Measurements from ENCODE around the gene LBHD2. TPM values are rescaled to one million over a fixed set of nuclear protein-coding genes. Genes with fewer than 3 reads are reported as not detected.
A peak's percentile ranks its signal among the peaks of the same experiment; 100 is the strongest.

LBHD2 gene
- total and polyA plus RNA-seq, 2 of the 13 experiments (the other 11 are each of a cell fraction or from before 2014, with no cell fraction given): 0.67 to 1.00 TPM

DNA sequence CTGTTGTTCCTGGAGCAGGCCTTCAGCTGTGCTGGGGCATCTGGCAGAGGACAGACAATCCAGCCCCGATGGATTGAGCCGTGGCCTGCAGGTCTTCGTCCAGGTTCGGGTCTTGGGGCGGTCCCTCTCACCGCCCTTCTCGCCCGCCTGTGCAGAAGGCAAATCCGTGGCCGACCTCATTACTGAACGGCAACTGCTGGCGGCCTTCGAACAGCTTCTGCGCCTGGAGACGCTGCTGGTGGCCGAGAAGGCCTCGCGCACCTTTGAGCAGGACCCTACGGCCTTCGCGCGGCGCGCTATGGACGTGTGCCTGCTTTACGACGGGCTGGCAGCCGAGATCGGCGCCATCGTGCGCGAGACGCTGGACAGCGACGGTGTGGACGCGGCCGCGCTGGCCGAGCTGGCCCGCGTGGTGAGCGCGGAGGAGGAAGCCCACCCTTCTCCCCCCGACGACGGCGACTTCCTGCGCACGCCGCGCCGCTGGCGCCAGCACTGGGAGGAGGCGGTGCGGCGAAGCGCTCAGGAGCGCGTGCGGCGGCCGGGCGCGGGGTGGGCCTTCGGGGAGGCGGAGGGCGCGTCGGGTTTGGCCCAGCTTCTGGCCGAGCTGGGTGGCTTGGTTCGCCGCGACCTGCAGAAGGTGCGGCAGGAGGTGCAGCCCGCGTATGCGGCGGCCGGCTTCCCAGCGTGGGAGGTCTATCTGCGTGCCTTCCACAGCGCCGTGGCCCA is 18.1 kb downstream of the LBHD2 start:
- H3K4me1 ChIP-seq (ENCODE audit: insufficient read depth, low read length): peaks cover 87% of the 10 kb centered on the region
- intact Hi-C loops (cut with micrococcal nuclease; ENCODE audit: unreplicated experiment) (loop anchor here (5.0 kb wide), 1 partner anchor 85 kb away; no protein-coding TSS in a partner anchor), in situ Hi-C loops (cut with HindIII; ENCODE audit: extremely low pct_ligation_motif_present, low pct_unique_long_range_greater_than_20kb) (no loop called here)
- no peak for FAIRE-seq
- H3K27me3 ChIP-seq (ENCODE audit: control insufficient read depth in 1 of 2, insufficient read depth in 2 of 2, low read length in 2 of 2): no peaks in the 10 kb centered on the region
- peak overlapping the region; percentile 87; the same call in 1 of the 2 replicates for H3K9ac ChIP-seq (ENCODE audit: insufficient read depth, low read depth, low read length)
- peaks cover 15% of the 10 kb centered on the region for H3K79me2 ChIP-seq (ENCODE audit: insufficient read depth, low read length)
- 98% methylated on average over 69 of the region's 85 CpGs for WGBS (ENCODE audit: low lambda C conversion rate)
- POLR2A ChIA-PET: interaction anchor here (1.2 to 3.9 kb wide), 3 partner anchors 9 to 31 kb away, joined by 4 to 55 read pairs (median 26); no protein-coding TSS in a partner anchor
- H3K36me3 ChIP-seq (replicated peaks in 1 of 2; ENCODE audit: control insufficient read depth in 1 of 2, insufficient read depth in 2 of 2, low read length in 2 of 2): peaks cover 0 to 4% of the 10 kb centered on the region in 2 experiments; a peak in 2 of 5 replicates
- no peak overlapping the region for H2AFZ ChIP-seq (ENCODE audit: low read length)
- H4K20me1 ChIP-seq (ENCODE audit: insufficient read depth, low read length): peaks cover 15% of the 10 kb centered on the region
- H3K4me3 ChIP-seq (replicated peaks in 1 of 3; ENCODE audit: insufficient read depth in 1 of 3, low read depth in 2 of 3, low read length in 3 of 3): peak overlapping the region in 1 of 3 experiments; percentile 73; a peak in 2 of 6 replicates
- CTCF ChIA-PET (ENCODE audit: low intra/inter-chr PET ratio, low total read pairs): no interaction called here
- H3K4me2 ChIP-seq (ENCODE audit: low read depth, low read length): peak overlapping the region; percentile 99
- no peak for DNase-seq (ENCODE audit: low spot score)
- H3K9me3 ChIP-seq (ENCODE audit: low read length): no peaks in the 10 kb centered on the region
- peak overlapping the region; percentile 99 for H3K27ac ChIP-seq (ENCODE audit: extremely low read length, insufficient read depth, low read length)
- BruUV-seq (replicated peaks): no TSS peak
- ATAC-seq: no peak
- TF ChIP-seq ZFY (CRISPR knock-in tag; IDR thresholded peaks at IDR 0.05): 0 out of 2 replicates have a peak, but pooled peaks have one; percentile 18
- peak; percentile 86 for TF ChIP-seq AGO2 (optimal IDR thresholded peaks at IDR 0.05; ENCODE audit: low read depth, low read length)
- no peak for TF ChIP-seq ZNF768 (CRISPR knock-in tag; IDR thresholded peaks at IDR 0.05)
- peak; percentile 32; the same call in 1 of the 2 replicates for TF ChIP-seq HOXA3 (CRISPR knock-in tag; IDR thresholded peaks at IDR 0.05)
- TF ChIP-seq RBFOX2 (IDR thresholded peaks at IDR 0.05; ENCODE audit: low read depth, low read length): peak; percentile 62
- peak; percentile 96 for TF ChIP-seq ZBTB38 (CRISPR knock-in tag; IDR thresholded peaks at IDR 0.05)
- no peak for TF ChIP-seq CREM (IDR thresholded peaks at IDR 0.05)
- no peak for TF ChIP-seq CREM (CRISPR knock-in tag; IDR thresholded peaks at IDR 0.05)
- TF ChIP-seq ISL2 (CRISPR knock-in tag; IDR thresholded peaks at IDR 0.05): no peak
- no peak for TF ChIP-seq NFATC3 (CRISPR knock-in tag; IDR thresholded peaks at IDR 0.05)
- no peak for TF ChIP-seq KAT7 (CRISPR knock-in tag; IDR thresholded peaks at IDR 0.05; ENCODE audit: borderline replicate concordance)
- TF ChIP-seq ZBTB33 (CRISPR knock-in tag; IDR thresholded peaks at IDR 0.05): peak; percentile 55; the same call in 1 of the 2 replicates
- TF ChIP-seq ZSCAN5A (CRISPR knock-in tag; IDR thresholded peaks at IDR 0.05; ENCODE audit: borderline replicate concordance): no peak
- 0 out of 2 replicates have a peak, but pooled peaks have one; percentile 6 for TF ChIP-seq TAF1 (CRISPR knock-in tag; IDR thresholded peaks at IDR 0.05)
- no peak for TF ChIP-seq SIX1 (CRISPR knock-in tag; IDR thresholded peaks at IDR 0.05; ENCODE audit: borderline replicate concordance)
- TF ChIP-seq ZNF503 (CRISPR knock-in tag; IDR thresholded peaks at IDR 0.05): no peak
- TF ChIP-seq AKAP8 (CRISPR knock-in tag; IDR thresholded peaks at IDR 0.05): 0 out of 2 replicates have a peak, but pooled peaks have one; percentile 33
- TF ChIP-seq HDAC1 (CRISPR knock-in tag; IDR thresholded peaks at IDR 0.05): 0 out of 2 replicates have a peak, but pooled peaks have one; percentile 33
- no peak for TF ChIP-seq ZNF629 (CRISPR knock-in tag; conservative IDR thresholded peaks at IDR 0.05)
- peak; percentile 43; the same call in 1 of the 2 replicates for TF ChIP-seq ZFX (CRISPR knock-in tag; IDR thresholded peaks at IDR 0.05; ENCODE audit: low read depth)
